ENCODE results near the gene USP37. TPM values are rescaled to one million over a fixed set of nuclear protein-coding genes. Genes with fewer than 3 reads are reported as not detected.

The USP37 gene
- polyA plus RNA-seq, 2 of the 4 experiments (the other 2 are of a cell fraction): 5.1 to 12.8 TPM

DNA sequence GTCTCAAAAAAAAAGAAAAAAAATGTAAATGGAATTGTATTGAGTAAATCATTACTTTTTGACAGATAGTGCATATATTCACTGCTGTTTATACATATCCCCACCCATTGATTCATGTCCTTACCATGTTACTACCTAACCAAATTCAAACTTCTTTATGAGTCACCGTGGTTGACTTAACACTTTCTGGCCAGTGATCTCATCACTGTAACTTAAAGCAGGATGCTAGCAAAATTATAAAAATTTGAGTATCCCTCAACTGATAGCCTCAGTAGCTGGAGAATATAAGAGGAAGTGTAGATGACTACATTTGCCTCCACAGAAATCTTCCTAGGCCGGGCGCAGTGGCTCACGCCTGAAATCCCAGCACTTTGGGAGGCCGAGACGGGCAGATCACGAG lies 13.9 kb upstream of the USP37 start:
- DNase-seq (ENCODE audit: low read depth in 1 of 2, low spot score in 1 of 2): peak in 1 of 2 experiments; percentile 31
- TF ChIP-seq FOSL2 (IDR thresholded peaks at IDR 0.05) (no peak), FOSL2 (CRISPR knock-in tag; IDR thresholded peaks at IDR 0.05) (peak; percentile 55; the same call in 1 of the 2 replicates), RAD21 (conservative IDR thresholded peaks at IDR 0.05 in 1 of 2, IDR thresholded peaks at IDR 0.05 in 1 of 2) (no peak), CTCF (IDR thresholded peaks at IDR 0.05) (no peak)
- CTCF ChIA-PET: interaction anchor here (0.6 to 2.0 kb wide), 4 partner anchors 9 to 495 kb away, joined by 3 to 4 read pairs (median 4); no protein-coding TSS in a partner anchor
- POLR2A ChIA-PET: no interaction called here
- H3K27ac ChIP-seq: no peak overlapping the region
- no peak for FAIRE-seq
- no peak overlapping the region for H3K4me3 ChIP-seq
- H3K4me1 ChIP-seq: peaks cover 34% of the 10 kb centered on the region
- H3K9me3 ChIP-seq: no peaks in the 10 kb centered on the region
- 79% methylated on average over 7 of the region's 7 CpGs for WGBS (ENCODE audit: missing lambda C conversion rate)
- ATAC-seq: peak in 1 of 2 experiments; percentile 73; a peak in 4 of 6 replicates
- H3K4me2 ChIP-seq: peak overlapping the region; percentile 34; the same call in 2 of the 3 replicates

GRCh38 chr2:218578272-218578877 lies 10.2 kb upstream of the USP37 start:
- Histone ChIP-seq H3K4me3 (no peak overlapping the region), H3K9me3 (no peaks in the 10 kb centered on the region), H3K4me1 (peaks cover 34% of the 10 kb centered on the region), H3K4me2 (no peak overlapping the region), H3K27ac (no peak overlapping the region)
- no peak for DNase-seq (ENCODE audit: low read depth in 1 of 2, low spot score in 1 of 2)
- ChIA-PET POLR2A (no interaction called here), CTCF (interaction anchor here (0.8 to 2.9 kb wide), 3 partner anchors 71 to 269 kb away, joined by 3 to 12 read pairs (median 7); partner anchors contain the start of gene CATIP)
- FAIRE-seq: no peak
- ATAC-seq: no peak
- TF ChIP-seq HES2 (IDR thresholded peaks at IDR 0.05) (no peak), POLR2A (IDR thresholded peaks at IDR 0.05; ENCODE audit: low read length) (no peak), SREBF2 (IDR thresholded peaks at IDR 0.05) (no peak), RNF2 (IDR thresholded peaks at IDR 0.05; ENCODE audit: borderline replicate concordance, low read depth) (no peak), NFE2L2 (conservative IDR thresholded peaks at IDR 0.05; ENCODE audit: low read length) (no peak), TP53 (CRISPR knock-in tag; IDR thresholded peaks at IDR 0.05) (no peak)
- WGBS (ENCODE audit: missing lambda C conversion rate): 94% methylated on average over 3 of the region's 3 CpGs

DNA sequence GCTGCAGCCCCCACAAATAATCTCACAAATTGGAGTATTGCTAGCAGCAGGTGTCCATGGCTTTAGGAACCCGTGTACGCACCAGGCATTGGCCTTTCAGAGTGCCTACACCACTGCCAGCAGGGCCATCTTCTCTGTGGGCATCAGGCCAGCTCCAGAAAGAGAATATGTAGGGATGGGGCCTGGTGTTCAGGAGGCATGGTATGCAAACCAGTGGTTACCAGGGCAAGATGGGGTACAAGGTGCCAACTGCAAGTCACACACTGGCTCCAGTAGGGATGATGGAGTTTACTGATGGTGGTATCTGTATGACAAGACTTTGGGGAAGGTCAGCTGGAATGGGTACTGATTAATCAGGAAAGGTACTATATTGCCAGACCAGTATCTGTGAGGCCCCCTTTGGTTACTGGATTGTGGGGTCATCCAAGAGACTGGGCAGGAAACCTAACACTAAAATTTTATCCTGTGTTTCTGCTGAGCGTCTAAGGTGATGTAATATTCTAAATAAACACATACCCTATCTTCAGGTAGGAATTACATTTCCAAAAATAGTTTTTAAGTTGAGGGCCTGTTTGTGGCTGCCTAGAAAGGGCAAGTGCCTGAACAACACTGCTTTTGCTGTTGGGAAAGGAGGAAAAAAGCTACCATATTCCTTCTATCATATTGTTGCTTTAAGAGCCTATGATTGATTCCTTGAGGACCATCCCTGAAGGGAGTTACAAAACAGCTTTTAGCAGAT lies 9.5 kb upstream of the USP37 start:
- TF ChIP-seq CBX8 (IDR thresholded peaks at IDR 0.05) (no peak), HOXB13 (CRISPR knock-in tag; IDR thresholded peaks at IDR 0.05; ENCODE audit: low read depth) (no peak), JUN (IDR thresholded peaks at IDR 0.05) (no peak), CBX2 (IDR thresholded peaks at IDR 0.05; ENCODE audit: borderline replicate concordance, low read depth) (no peak), USF2 (IDR thresholded peaks at IDR 0.05) (no peak), SMC3 (IDR thresholded peaks at IDR 0.05) (no peak), GATA3 (IDR thresholded peaks at IDR 0.05; ENCODE audit: borderline replicate concordance) (no peak), POLR2AphosphoS2 (conservative IDR thresholded peaks at IDR 0.05; ENCODE audit: low read length) (no peak), NFE2L2 (conservative IDR thresholded peaks at IDR 0.05; ENCODE audit: low read length) (no peak), CEBPB (IDR thresholded peaks at IDR 0.05) (no peak), POLR2A (IDR thresholded peaks at IDR 0.05; ENCODE audit: low read length) (no peak), HDAC2 (IDR thresholded peaks at IDR 0.05) (no peak), ZC3H11A (IDR thresholded peaks at IDR 0.05) (no peak), MAZ (IDR thresholded peaks at IDR 0.05; ENCODE audit: borderline replicate concordance, low read depth, low read length) (no peak), ZSCAN20 (CRISPR knock-in tag; IDR thresholded peaks at IDR 0.05) (no peak)
- TF ChIP-seq, protein P1, sequence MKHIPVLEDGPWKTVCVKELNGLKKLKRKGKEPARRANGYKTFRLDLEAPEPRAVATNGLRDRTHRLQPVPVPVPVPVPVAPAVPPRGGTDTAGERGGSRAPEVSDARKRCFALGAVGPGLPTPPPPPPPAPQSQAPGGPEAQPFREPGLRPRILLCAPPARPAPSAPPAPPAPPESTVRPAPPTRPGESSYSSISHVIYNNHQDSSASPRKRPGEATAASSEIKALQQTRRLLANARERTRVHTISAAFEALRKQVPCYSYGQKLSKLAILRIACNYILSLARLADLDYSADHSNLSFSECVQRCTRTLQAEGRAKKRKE (CRISPR knock-in tag; IDR thresholded peaks at IDR 0.05; ENCODE audit: low read depth): no peak
- Histone ChIP-seq H3K4me2 (no peak overlapping the region), H3K4me3 (no peak overlapping the region), H3K4me1 (peaks cover 34% of the 10 kb centered on the region), H3K27ac (no peak overlapping the region), H3K9me3 (no peaks in the 10 kb centered on the region)
- WGBS (ENCODE audit: missing lambda C conversion rate): 91% methylated on average over 3 of the region's 3 CpGs
- ChIA-PET POLR2A (no interaction called here), CTCF (interaction anchor here (0.6 to 2.9 kb wide), 5 partner anchors 10 to 270 kb away, joined by 3 to 12 read pairs (median 4); partner anchors contain the start of gene CATIP)
- no peak; a peak in 1 of 6 replicates for ATAC-seq
- no peak for FAIRE-seq
- no peak for DNase-seq (ENCODE audit: low read depth in 1 of 2, low spot score in 1 of 2)
